ENCODE measurements around the gene DHX32.
A peak's percentile ranks its signal among the peaks of the same experiment; 100 is the strongest.

Gene DHX32

GRCh38 chr10:125848371-125848770 lies 32.7 kb downstream of the DHX32 start:
- DNase-seq (ENCODE audit: low read depth): no peak

DNA sequence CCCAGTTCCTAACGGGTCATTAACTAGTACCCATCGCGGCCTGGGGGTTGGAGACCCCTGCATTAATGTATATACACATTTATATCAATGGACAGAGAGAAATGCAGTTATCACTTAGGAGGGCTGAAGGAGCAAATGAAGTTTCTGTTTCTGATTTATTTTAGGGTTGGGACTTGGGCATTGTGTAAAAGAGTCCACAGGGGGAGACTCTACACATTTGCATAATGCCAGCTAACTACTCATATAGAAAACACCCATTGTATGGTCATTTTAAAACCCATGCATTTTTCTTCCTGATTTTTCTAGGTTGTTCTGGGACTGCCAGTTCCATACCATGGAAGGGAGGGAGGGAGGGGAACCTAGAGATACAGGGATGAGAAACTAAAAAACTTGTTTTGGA lies 34.2 kb downstream of the DHX32 start:
- no peak for DNase-seq (ENCODE audit: low read depth)

- DNase-seq (ENCODE audit: low read depth): no peak
Observed at GRCh38 chr10:125845617-125846016, 35.5 kb downstream of the DHX32 start.

GRCh38 chr10:125844751-125845221 lies 36.3 kb downstream of the DHX32 start:
- DNase-seq (ENCODE audit: low read depth): no peak

DNA sequence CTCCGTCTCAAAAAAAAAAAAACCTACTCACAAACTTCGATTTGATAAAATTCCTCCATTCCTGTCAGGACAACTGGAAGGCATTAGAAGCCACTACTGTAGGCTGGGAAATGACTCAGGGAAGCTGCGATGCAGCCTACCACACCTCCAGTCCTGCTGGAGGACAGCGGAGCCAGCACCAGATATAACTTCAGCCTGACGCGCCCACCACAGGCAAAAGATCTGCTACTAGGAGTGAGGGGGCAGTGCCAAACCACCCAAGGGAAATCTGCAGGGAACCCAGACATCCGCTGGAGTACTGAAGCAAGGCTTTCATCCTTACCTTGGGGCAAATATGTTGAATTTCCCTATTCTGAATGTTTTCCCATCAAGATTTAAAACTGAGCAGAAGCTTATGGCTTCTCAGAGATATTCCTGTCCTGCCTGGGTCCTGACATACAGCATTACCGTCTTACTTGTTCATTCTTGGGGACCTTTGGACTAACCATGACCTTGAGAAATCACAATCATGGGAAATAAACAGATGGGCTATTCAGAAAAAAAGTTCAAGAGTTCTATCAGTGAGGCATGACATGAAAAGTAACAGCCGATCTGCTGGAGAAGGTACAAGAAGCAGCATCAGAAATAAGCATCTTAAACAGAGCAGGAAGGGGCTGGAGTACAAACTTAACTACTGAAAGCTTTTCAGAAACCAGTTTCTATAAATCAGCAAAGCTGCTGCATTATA lies 37.3 kb downstream of the DHX32 start:
- no peak for DNase-seq (ENCODE audit: low read depth)

DNA sequence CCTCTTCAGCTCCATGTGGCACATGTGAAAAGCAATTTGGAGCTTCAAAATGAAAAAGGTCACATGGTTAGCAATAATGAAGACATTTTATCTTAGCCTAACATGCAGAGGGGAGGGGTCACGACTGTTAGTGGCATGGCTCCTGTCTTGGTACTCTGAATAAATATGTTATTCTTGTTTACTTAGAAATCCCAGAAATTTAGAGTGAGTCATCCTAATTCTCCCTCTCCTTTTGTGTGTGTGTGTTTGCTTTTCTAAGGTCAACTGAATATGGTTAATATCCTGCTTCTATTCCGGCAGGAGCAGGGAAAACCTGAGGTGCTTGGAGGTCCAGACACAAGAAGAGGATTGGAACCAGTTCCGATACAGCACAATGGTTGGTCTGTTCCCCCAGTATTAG lies 40.1 kb downstream of the DHX32 start:
- no peak for DNase-seq (ENCODE audit: low read depth)

- no peak for DNase-seq (ENCODE audit: low read depth)
Observed at GRCh38 chr10:125840406-125840805, 40.7 kb downstream of the DHX32 start.

DNA sequence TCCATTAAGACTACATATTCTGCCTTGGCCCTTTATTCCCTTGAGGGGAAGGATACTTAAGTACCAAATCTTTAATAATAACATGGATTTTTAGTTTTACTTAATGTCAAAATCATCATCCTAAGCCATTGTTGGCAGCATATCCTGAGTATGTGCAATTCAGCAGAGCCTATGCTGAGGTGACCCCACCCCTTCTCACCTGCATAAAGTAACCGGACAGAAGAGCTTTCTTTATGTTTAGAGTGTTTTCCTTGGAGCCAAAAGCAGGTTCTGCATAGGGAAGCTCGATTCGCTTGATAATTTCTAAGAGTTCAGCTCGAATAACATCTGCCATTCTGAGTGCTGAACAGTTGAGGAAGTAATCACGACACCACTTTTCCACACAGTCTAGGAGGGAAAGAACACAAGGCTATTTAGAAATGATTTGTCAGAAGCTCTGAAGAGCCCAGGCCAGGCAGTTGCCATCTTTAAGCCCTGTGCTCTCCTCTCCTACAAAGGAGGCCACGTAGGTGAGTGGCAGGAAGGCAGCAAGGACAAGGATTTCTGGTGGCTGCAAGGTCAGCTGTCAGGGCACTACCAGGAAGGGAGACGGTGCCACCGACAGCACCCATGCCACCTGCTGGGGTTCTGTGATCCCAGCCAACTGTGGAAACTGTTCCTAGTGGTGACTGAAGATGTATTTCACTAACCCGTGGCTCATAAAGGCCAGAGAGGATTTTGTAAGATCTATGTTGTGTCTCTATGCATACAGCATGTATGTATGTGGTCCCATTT lies 42.1 kb downstream of the DHX32 start:
- DNase-seq (ENCODE audit: low read depth): no peak

DNA sequence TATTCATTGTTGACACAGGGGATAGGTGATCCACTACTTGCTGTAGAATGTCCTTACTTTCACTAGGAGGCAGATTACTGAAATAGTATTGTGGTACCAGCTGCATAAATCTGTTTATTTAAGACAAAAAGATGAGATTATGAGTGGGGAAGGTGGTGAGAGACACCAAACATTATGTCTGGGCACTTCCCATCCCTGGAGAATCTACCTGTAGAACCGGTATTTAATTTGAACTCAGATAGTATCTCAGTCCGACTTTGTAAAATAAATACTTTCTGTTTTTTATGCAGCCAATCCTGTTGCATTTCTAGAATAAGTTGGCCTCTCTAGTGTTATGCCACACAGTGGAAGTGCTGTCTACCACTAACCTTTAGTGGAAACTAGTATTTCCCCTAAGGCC lies 44.3 kb downstream of the DHX32 start:
- DNase-seq (ENCODE audit: low read depth): no peak

- DNase-seq (ENCODE audit: low read depth): no peak
Observed at GRCh38 chr10:125828311-125828710, 52.8 kb downstream of the DHX32 start.

- no peak for DNase-seq (ENCODE audit: low read depth)
Observed at GRCh38 chr10:125827133-125827532, 54.0 kb downstream of the DHX32 start.

DNA sequence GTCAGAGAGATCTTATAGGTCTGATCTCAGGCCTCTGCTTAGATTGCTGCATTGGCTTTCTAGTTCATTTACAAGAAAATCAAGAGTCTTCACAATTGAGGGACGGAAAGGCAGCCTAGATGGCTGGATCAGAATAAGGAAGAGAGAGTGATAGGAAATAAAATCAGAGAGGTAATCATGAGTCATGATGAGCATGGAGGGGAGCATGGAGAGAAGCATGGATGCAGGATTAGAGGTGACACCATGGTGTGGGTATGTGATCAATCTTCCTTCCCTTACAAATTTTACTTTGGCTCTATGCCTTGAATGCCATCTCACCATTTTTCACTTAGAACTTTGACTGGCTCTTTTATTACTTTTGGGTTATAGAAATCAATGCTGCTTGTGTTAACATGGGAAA lies 56.4 kb downstream of the DHX32 start:
- no peak for DNase-seq (ENCODE audit: low read depth)

- DNase-seq (ENCODE audit: low read depth): no peak
Observed at GRCh38 chr10:125823663-125824251, 57.3 kb downstream of the DHX32 start.

GRCh38 chr10:125822878-125823662 lies 58.0 kb downstream of the DHX32 start, which contains the start of the genes BCCIP and UROS:
Gene BCCIP, plus strand, starts transcription at chr10:125823546. Its CDS starts 12 bp downstream, at chr10:125823558.
Gene UROS, minus strand, starts transcription at chr10:125823258. Its CDS starts 6,759 bp downstream, at chr10:125816499.
- peak; percentile 77 for DNase-seq (ENCODE audit: low read depth)

DNA sequence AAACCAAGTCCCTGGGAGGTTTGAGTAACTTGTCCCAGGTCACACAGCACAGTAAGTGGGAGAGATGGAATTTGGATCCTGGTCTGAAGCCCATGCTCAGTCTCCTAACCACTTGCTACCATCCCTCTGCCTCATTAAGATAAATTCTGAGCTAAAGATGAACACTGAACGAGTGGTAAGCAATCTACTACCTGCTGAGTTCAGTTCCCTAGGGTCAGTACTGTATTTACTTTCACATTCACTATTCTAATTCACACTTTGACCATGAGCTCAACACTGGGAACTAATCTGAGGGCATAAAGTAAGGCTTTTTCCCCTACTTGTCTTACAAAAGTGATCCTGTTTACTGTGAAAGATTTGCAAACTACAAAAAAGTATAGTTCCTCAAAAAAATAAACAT lies 60.4 kb downstream of the DHX32 start:
- DNase-seq (ENCODE audit: low read depth): no peak

DNA sequence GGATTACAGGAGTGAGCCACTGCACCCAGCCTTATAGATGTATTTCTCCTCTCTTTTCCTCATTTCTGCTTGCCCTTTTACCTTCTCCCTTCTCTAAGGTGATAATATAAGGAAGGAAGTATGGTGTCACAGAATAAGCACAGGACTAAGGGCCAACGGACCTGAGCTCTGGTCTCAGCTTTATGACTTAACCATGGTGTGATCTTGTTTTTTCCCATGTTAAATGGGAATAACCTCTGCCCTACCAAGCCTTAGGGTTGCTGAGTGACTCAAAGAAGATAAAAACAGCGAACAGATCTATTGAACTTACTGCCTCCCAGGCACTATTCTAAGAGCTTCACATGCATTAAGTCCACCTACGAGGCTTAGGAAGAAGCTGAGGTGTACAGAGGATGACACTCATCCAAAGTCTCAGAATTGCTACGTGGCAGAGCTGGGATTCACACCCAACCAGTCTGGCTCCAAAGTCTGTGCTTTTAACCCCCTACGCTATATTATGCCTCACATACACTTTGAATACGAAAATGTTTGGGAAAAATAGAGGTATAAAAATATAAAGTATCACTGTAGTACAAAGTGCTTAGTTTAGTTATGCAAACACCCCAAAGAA lies 63.6 kb downstream of the DHX32 start:
- no peak for DNase-seq (ENCODE audit: low read depth)

DNA sequence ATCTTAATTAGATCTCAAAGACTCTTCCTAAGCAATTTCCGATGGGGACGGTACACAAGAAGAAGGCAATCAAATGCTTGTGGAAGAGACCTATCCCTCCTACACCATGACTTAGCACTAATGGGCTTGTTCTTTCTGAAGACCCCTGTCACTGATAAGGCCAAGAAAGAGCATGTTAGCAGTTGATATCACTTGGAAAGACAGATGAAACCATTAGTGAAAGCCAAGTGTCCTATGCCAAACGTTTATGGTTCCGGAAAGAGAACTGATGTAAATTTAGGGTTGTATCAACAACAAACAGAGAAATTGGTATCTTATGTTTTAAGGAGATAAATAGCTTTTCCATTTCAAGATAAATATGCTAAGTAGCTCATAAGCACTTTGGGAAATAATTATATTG lies 64.5 kb downstream of the DHX32 start:
- no peak for DNase-seq (ENCODE audit: low read depth)

GRCh38 chr10:125815764-125816163 lies 65.3 kb downstream of the DHX32 start:
- no peak for DNase-seq (ENCODE audit: low read depth)

DNA sequence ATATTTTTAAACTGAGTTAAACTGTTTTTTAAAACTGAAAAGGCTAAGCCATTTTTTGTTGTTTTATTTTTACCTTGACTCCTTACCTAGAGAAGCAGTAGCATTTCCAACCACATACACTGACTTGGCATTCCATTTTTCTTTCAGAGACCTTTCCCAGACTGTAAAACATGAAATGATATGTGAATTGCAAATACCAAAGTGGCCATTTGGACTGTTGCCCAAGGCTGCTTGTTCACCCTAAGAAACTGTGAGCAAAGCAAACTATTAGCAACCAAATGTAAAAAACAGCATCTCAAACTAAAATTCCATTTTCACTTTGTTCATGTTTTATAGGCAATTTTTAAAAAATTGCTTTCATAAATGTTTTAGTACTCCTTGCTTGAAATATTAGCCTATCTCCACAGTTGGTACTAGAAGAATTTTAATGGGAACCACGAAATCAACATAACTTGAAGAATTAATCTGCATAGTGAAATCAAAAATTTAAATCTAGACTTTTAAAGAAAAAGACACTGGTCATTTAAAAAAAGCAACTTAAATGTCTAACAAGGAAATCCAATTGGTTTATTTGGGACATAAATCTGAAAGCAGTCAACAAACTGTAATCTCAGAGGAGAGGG lies 68.9 kb downstream of the DHX32 start:
- DNase-seq (ENCODE audit: low read depth): peak; percentile 51

- DNase-seq (ENCODE audit: low read depth): peak; percentile 16
Observed at GRCh38 chr10:125811251-125811650, 69.8 kb downstream of the DHX32 start.

GRCh38 chr10:125808047-125808446 lies 73.0 kb downstream of the DHX32 start:
- no peak for DNase-seq (ENCODE audit: low read depth)
